Cardiac muscle cell (in vitro differentiated cells and primary cell): Measurements from ENCODE around the gene TMEM176A. TPM values are rescaled to one million over a fixed set of nuclear protein-coding genes. Genes with fewer than 3 reads are reported as not detected.

ENCODE experiments used
- DNase-seq, 2 donors: peaks; one replicate each; pipeline versions ENCODE4 v3.0.0 to v3.0.0-alpha.2; 2010 to 2017; ENCODE audit warnings: low read depth in 1 of 2, low spot score in 1 of 2
- H3K27ac ChIP-seq: fragments of 200-600 bp; sonication (generic); 2 replicates; pipeline ENCODE4 v1.5.1; 2016
- H3K27me3 ChIP-seq: fragments of 200-600 bp; sonication (generic); 2 replicates; pipeline ENCODE4 v1.6.0; 2016; ENCODE audit warnings: control low read depth
- H3K36me3 ChIP-seq: fragments of 200-600 bp; sonication (generic); 2 replicates; pipeline ENCODE4 v1.5.1; 2016; ENCODE audit warnings: control low read depth
- H3K4me1 ChIP-seq: fragments of 200-600 bp; sonication (generic); 2 replicates; pipeline ENCODE4 v1.8.1; 2017; ENCODE audit warnings: low read depth, mild to moderate bottlenecking, mixed run types
- H3K4me3 ChIP-seq: fragments of 200-600 bp; sonication (generic); 2 replicates; pipeline ENCODE4 v1.5.1; 2016; ENCODE audit warnings: mild to moderate bottlenecking
- H3K9me3 ChIP-seq: fragments of 200-600 bp; sonication (generic); 2 replicates; pipeline ENCODE4 v1.5.1; 2017; ENCODE audit warnings: low read depth, mild to moderate bottlenecking, control low read depth
- CTCF ChIP-seq: IDR thresholded peaks from 2 replicates; pipeline ENCODE4 v1.5.1; 2012; ENCODE audit warnings: low read depth, mild to moderate bottlenecking, low read length
- polyA plus RNA-seq: library from polyadenylated mRNA; unstranded; fragments of >200 nt; fragmentation: Nextera tagmentation; extraction: Ambion mirVana; gene quantifications from 2 replicates; pipeline ENCODE4 v1.2.1, GENCODE V29; 2016
- total RNA-seq: library from RNA; depleted of rRNA; stranded (reverse); fragments of >200 nt; gene quantifications from 2 replicates; pipeline ENCODE4 v1.2.3, GENCODE V29; 2016

Gene TMEM176A
- total and polyA plus RNA-seq, 2 experiments from 2014 or later, result 18.2 to 32.1 TPM

- no peaks in the 10 kb centered on the region for H3K36me3 ChIP-seq
- peaks cover 4% of the 10 kb centered on the region for H3K27me3 ChIP-seq
- peaks cover 5% of the 10 kb centered on the region for H3K4me1 ChIP-seq
- H3K27ac ChIP-seq, result no peak within 1 kb of the TSS
- no peak for TF ChIP-seq CTCF
- DNase-seq, result no peak
- H3K4me3 ChIP-seq, result no peak within 1 kb of the TSS
- H3K9me3 ChIP-seq, result no peaks in the 10 kb centered on the region
These were observed 51.9 kb downstream of the TMEM176A start, which contains the start of gene AOC1 for GRCh38 chr7:150852371-150852905. AOC1 (plus strand) TSS chr7:150852517; CDS start chr7:150856471, 3,954 bp downstream.

GRCh38 chr7:150854066-150855000, 53.8 kb downstream of the TMEM176A start:
- Histone ChIP-seq H3K4me1 (peaks cover 5% of the 10 kb centered on the region), H3K27ac (no peak overlapping the region), H3K36me3 (no peaks in the 10 kb centered on the region), H3K9me3 (no peaks in the 10 kb centered on the region), H3K4me3 (no peak overlapping the region), H3K27me3 (peaks cover 4% of the 10 kb centered on the region)
- no peak for TF ChIP-seq CTCF
- no peak for DNase-seq

Other genes with a start within 250 kb of the TMEM176A start
- gene GIMAP4, start 233.4 kb upstream of the TMEM176A start, total RNA-seq, result 0.24 TPM in 1 of 2 replicates, not detected in the other
- gene GIMAP4, start 233.4 kb upstream of the TMEM176A start, polyA plus RNA-seq, result 1.8 TPM in 1 of 2 replicates, not detected in the other
- gene GIMAP6, start 168.4 kb upstream of the TMEM176A start, total RNA-seq, result 0.04 and 0.09 TPM in 2 replicates
- 0.29 TPM in 1 of 2 replicates, not detected in the other for gene GIMAP6, start 168.4 kb upstream of the TMEM176A start, polyA plus RNA-seq
- gene GIMAP2, start 115.1 kb upstream of the TMEM176A start, total RNA-seq, result not detected in 2 replicates
- gene GIMAP2, start 115.1 kb upstream of the TMEM176A start, polyA plus RNA-seq, result 0.11 TPM in 1 of 2 replicates, not detected in the other
- 0.06 TPM in 1 of 2 replicates, not detected in the other for gene GIMAP1, start 84.2 kb upstream of the TMEM176A start, total RNA-seq
- 0.17 TPM in 1 of 2 replicates, not detected in the other for gene GIMAP1, start 84.2 kb upstream of the TMEM176A start, polyA plus RNA-seq
- gene GIMAP5, start 63.4 kb upstream of the TMEM176A start, total RNA-seq, result 0.25 and 0.45 TPM in 2 replicates
- gene GIMAP5, start 63.4 kb upstream of the TMEM176A start, polyA plus RNA-seq, result 0.22 and 1.3 TPM in 2 replicates
- gene TMEM176B, start 405 bp upstream of the TMEM176A start, total RNA-seq, result 25.6 and 30.6 TPM in 2 replicates
- 37.9 and 41.8 TPM in 2 replicates for gene TMEM176B, start 405 bp upstream of the TMEM176A start, polyA plus RNA-seq
- 0.06 TPM in 1 of 2 replicates, not detected in the other for gene AOC1, start 51.7 kb downstream of the TMEM176A start, total RNA-seq
- not detected in 2 replicates for gene AOC1, start 51.7 kb downstream of the TMEM176A start, polyA plus RNA-seq
- gene KCNH2, start 177.6 kb downstream of the TMEM176A start, total RNA-seq, result 91.5 and 110 TPM in 2 replicates
- gene KCNH2, start 177.6 kb downstream of the TMEM176A start, polyA plus RNA-seq, result 48.0 and 64.2 TPM in 2 replicates
- 19.7 and 20.3 TPM in 2 replicates for gene NOS3, start 190.2 kb downstream of the TMEM176A start, total RNA-seq
- gene NOS3, start 190.2 kb downstream of the TMEM176A start, polyA plus RNA-seq, result 13.1 and 16.3 TPM in 2 replicates
- gene ATG9B, start 223.7 kb downstream of the TMEM176A start, total RNA-seq, result 7.1 and 8.4 TPM in 2 replicates
- gene ATG9B, start 223.7 kb downstream of the TMEM176A start, polyA plus RNA-seq, result 13.0 and 22.7 TPM in 2 replicates
- 27.2 and 29.2 TPM in 2 replicates for gene ABCB8, start 227.7 kb downstream of the TMEM176A start, total RNA-seq
- gene ABCB8, start 227.7 kb downstream of the TMEM176A start, polyA plus RNA-seq, result 18.4 and 20.4 TPM in 2 replicates
- gene ASIC3, start 247.8 kb downstream of the TMEM176A start, total RNA-seq, result 9.0 and 9.8 TPM in 2 replicates
- 5.2 and 6.8 TPM in 2 replicates for gene ASIC3, start 247.8 kb downstream of the TMEM176A start, polyA plus RNA-seq